Transverse colon (tissue), 4 donors: ENCODE measurements around the gene GATA2. TPM values are rescaled to one million over a fixed set of nuclear protein-coding genes. Genes with fewer than 3 reads are reported as not detected.

Experiments used
- DNase-seq: peaks from one replicate; pipeline ENCODE4 v3.0.0-alpha.2; 2019
- H3K27ac ChIP-seq, 4 donors: fragments of 200-600 bp; sonication (generic); 2 replicates each; pipeline ENCODE4 v1.5.1; 2016 to 2018; ENCODE audit warnings: inconsistent platforms in 4 of 4
- H3K27me3 ChIP-seq: fragments of 200-600 bp; sonication (generic); 2 replicates; pipeline ENCODE4 v1.5.1; 2017; ENCODE audit warnings: inconsistent platforms
- H3K36me3 ChIP-seq, 4 donors: fragments of 200-600 bp; sonication (generic); 2 replicates each; pipeline ENCODE4 v1.5.1; 2017 to 2019; ENCODE audit warnings: inconsistent platforms in 4 of 4
- H3K4me1 ChIP-seq, 4 donors: fragments of 200-600 bp; sonication (generic); 2 replicates each; pipeline ENCODE4 v1.5.1; 2017 to 2020; ENCODE audit warnings: inconsistent platforms in 4 of 4
- H3K4me3 ChIP-seq, 4 donors: fragments of 200-600 bp; sonication (generic); 1 replicate in 1 of 4; 2 replicates in 3 of 4; pipeline versions ENCODE4 v1.5.1 to v1.6.1; 2017 to 2019; ENCODE audit warnings: inconsistent platforms in 4 of 4
- H3K9me3 ChIP-seq, 2 donors: fragments of 200-600 bp; sonication (generic); 2 replicates each; pipeline ENCODE4 v1.5.1; 2017 to 2019; ENCODE audit warnings: inconsistent platforms in 2 of 2
- EP300 ChIP-seq: sonication (generic); formaldehyde crosslinking; IDR thresholded peaks from one replicate; pipeline ENCODE4 v1.6.1; 2017; ENCODE audit warnings: antibody characterized with exemption, low read depth
- POLR2A ChIP-seq: fragments of 450-650 bp; IDR thresholded peaks from one replicate; pipeline ENCODE4 v1.6.1; 2016; ENCODE audit warnings: antibody characterized with exemption, mild to moderate bottlenecking, moderate library complexity
- POLR2AphosphoS5 ChIP-seq, 3 donors: sonication (generic); formaldehyde crosslinking; IDR thresholded peaks; one replicate each; pipeline ENCODE4 v1.6.1; 2016; ENCODE audit warnings: antibody characterized with exemption in 3 of 3
- WGBS, 2 donors: methylation state at CpG; one replicate each; pipeline ENCODE4 v1.1.5; 2018; ENCODE audit warnings: low coverage in 1 of 2; 5-methylcytosine and 5-hydroxymethylcytosine counted together
- in situ Hi-C, 4 donors: fragments of 200-750 bp; cut with MboI; loops; one replicate each; pipeline versions ENCODE4 v1.15.0 to v1.15.1; 2017; ENCODE audit warnings: low sequenced_read_pairs in 3 of 4, low pct_ligation_motif_present in 1 of 4, low pct_unique_long_range_greater_than_20kb in 1 of 4
- intact Hi-C: fragments of 100-400 bp; cut with DNase I; formaldehyde crosslinking; loops from one replicate; pipeline ENCODE4 v1.15.1; 2023; ENCODE audit warnings: low total_unique reads
- total RNA-seq, 4 donors: library from RNA; depleted of rRNA; stranded (reverse); fragments of >200 nt; gene quantifications; one replicate each; pipeline ENCODE4 v1.1.0, GENCODE V29; 2016
- TF ChIP-seq, protein P1 (sequence below), 5 experiments: fragments of 200-600 bp in 3 of 5; fragments of 450-650 bp in 2 of 5; sonication (generic) in 3 of 5; IDR thresholded peaks; 1 replicate in 2 of 5; 2 replicates in 3 of 5; pipeline ENCODE4 v1.5.1; 2016 to 2017; ENCODE audit warnings: antibody characterized with exemption in 5 of 5, inconsistent platforms in 3 of 5, mild to moderate bottlenecking in 2 of 5, moderate library complexity in 1 of 5

GATA2 gene
- total RNA-seq, 4 donors from 2014 or later = 1.8 to 8.2 (median 2.9) TPM

DNA sequence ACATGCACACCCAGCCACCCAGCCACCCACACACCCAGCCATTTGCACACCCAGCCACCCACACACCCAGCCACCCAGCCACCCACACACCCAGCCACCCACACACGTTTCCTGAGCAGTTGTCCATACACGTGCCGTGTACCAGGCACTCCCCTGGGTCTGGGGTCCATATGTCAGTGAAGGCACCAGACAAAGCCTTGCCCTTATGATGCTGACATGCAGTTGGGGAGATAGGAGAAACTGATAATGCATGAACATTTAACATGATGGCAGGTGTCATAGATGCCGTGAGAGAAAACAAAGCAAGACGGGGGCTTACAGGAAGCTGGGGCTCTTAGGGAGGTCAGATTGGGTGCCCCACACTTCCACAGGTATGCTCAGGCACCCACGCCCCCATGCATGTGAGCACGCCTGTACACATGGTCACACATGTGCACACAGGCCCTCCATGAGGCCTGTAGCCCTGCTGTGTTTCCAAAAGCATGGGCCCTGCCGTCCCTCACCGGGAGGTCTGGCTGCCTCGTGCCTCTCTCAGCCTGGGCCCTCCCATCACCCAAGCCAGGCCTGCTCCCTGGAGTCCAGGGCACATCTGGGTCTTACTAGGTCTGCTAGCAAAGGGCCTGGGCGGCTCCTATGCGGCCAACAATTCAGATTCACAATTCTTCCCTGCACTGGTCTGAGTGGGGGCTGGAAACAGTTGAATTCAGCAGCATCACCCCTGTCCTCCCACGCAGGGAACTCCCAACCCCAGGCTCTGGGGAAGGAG, 22.7 kb downstream of the GATA2 start:
- Histone ChIP-seq H3K9me3 (no peaks in the 10 kb centered on the region), H3K27ac (no peak overlapping the region), H3K36me3 (no peaks in the 10 kb centered on the region), H3K4me1 (no peaks in the 10 kb centered on the region), H3K27me3 (peaks cover 24% of the 10 kb centered on the region), H3K4me3 (no peak overlapping the region)
- in situ Hi-C loops (no loop called here), intact Hi-C loops (no loop called here)
- 72 to 100% methylated on average over 1 to 10 of the region's 13 CpGs for WGBS, 2 donors
- DNase-seq = no peak
- no peak for TF ChIP-seq POLR2AphosphoS5 (IDR thresholded peaks at IDR 0.05)
- TF ChIP-seq POLR2A = no peak
- no peak for TF ChIP-seq EP300
- TF ChIP-seq, protein P1, sequence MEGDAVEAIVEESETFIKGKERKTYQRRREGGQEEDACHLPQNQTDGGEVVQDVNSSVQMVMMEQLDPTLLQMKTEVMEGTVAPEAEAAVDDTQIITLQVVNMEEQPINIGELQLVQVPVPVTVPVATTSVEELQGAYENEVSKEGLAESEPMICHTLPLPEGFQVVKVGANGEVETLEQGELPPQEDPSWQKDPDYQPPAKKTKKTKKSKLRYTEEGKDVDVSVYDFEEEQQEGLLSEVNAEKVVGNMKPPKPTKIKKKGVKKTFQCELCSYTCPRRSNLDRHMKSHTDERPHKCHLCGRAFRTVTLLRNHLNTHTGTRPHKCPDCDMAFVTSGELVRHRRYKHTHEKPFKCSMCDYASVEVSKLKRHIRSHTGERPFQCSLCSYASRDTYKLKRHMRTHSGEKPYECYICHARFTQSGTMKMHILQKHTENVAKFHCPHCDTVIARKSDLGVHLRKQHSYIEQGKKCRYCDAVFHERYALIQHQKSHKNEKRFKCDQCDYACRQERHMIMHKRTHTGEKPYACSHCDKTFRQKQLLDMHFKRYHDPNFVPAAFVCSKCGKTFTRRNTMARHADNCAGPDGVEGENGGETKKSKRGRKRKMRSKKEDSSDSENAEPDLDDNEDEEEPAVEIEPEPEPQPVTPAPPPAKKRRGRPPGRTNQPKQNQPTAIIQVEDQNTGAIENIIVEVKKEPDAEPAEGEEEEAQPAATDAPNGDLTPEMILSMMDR (IDR thresholded peaks at IDR 0.05) = no peak

- intact Hi-C loops (no loop called here), in situ Hi-C loops (no loop called here)
- DNase-seq = no peak
- Histone ChIP-seq H3K27me3 (peaks cover 23% of the 10 kb centered on the region), H3K4me1 (no peaks in the 10 kb centered on the region), H3K27ac (no peak overlapping the region), H3K9me3 (no peaks in the 10 kb centered on the region), H3K36me3 (no peaks in the 10 kb centered on the region), H3K4me3 (no peak overlapping the region)
- 63% methylated on average over 6 of the region's 6 CpGs; no CpG with 5 or more reads in 1 of the 2 donors for WGBS, 2 donors
- TF ChIP-seq, protein P1 (IDR thresholded peaks at IDR 0.05) = no peak
- TF ChIP-seq POLR2AphosphoS5 (IDR thresholded peaks at IDR 0.05) = no peak
- TF ChIP-seq EP300 = no peak
- no peak for TF ChIP-seq POLR2A
Measured at GRCh38 chr3:128469556-128469955, 23.4 kb downstream of the GATA2 start.

- DNase-seq = no peak
- H3K4me3 ChIP-seq = no peak overlapping the region
- no peaks in the 10 kb centered on the region for H3K36me3 ChIP-seq
- H3K4me1 ChIP-seq = no peaks in the 10 kb centered on the region
- peaks cover 17% of the 10 kb centered on the region for H3K27me3 ChIP-seq
- in situ Hi-C loops = no loop called here
- TF ChIP-seq POLR2A = no peak
- TF ChIP-seq, protein P1 (IDR thresholded peaks at IDR 0.05) = no peak
- TF ChIP-seq EP300 = no peak
- TF ChIP-seq POLR2AphosphoS5 (IDR thresholded peaks at IDR 0.05) = no peak
- intact Hi-C loops = no loop called here
- 85 to 95% methylated on average over 5 to 10 of the region's 10 CpGs for WGBS, 2 donors
- H3K9me3 ChIP-seq = no peaks in the 10 kb centered on the region
- H3K27ac ChIP-seq = no peak overlapping the region
Measured at GRCh38 chr3:128468791-128469527, 24.0 kb downstream of the GATA2 start.

GRCh38 chr3:128468285-128468790, 24.7 kb downstream of the GATA2 start:
- in situ Hi-C loops = no loop called here
- Histone ChIP-seq H3K27me3 (peaks cover 12% of the 10 kb centered on the region), H3K4me1 (no peaks in the 10 kb centered on the region), H3K27ac (no peak overlapping the region), H3K4me3 (no peak overlapping the region), H3K36me3 (no peaks in the 10 kb centered on the region), H3K9me3 (no peaks in the 10 kb centered on the region)
- no peak for TF ChIP-seq EP300
- no peak for TF ChIP-seq POLR2AphosphoS5 (IDR thresholded peaks at IDR 0.05)
- TF ChIP-seq POLR2A = no peak
- TF ChIP-seq, protein P1 (IDR thresholded peaks at IDR 0.05) = no peak
- intact Hi-C loops = no loop called here
- 83 to 89% methylated on average over 11 to 17 of the region's 17 CpGs for WGBS, 2 donors
- DNase-seq = no peak
